ENCODE measurements around the gene SRD5A1. TPM values are rescaled to one million over a fixed set of nuclear protein-coding genes. Genes with fewer than 3 reads are reported as not detected.
"Not testable (repeated sequence)": the region's sequence is repeated elsewhere in the genome, so short reads cannot be mapped to it uniquely, and the experiment has no call there.

The SRD5A1 gene
- total RNA-seq, 1 experiment from 2014 or later, result 29.9 TPM

DNA sequence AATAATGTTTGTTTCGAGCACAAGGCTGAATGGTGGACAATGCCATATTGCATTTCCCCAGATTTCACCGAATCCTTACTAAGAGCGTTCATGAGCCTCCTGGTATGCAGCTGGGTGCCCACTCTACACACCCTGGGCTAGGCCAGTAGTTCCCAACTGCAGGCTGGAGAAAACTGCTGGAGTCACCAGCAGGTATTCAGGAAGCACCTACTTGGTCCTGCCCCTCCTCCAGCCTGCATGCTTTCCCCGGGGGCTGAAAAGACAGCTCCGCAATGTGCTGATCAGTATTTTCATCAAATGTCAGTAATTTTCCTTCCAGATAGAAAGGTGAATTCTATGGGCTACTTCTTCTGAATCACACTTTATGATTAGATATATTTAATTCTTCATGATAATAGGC lies 34.4 kb downstream of the SRD5A1 start:
- Histone ChIP-seq H3K56ac (ENCODE audit: insufficient read length, low read depth, low read length) (no peak overlapping the region), H3K79me2 (ENCODE audit: insufficient read depth, low read length) (no peaks in the 10 kb centered on the region), H3K14ac (ENCODE audit: insufficient read depth, low read length) (no peak overlapping the region), H4K20me1 (ENCODE audit: control insufficient read depth, insufficient read depth, insufficient read length) (no peaks in the 10 kb centered on the region), H3K9ac (ENCODE audit: extremely low read depth, insufficient read length, low read length) (no peak overlapping the region), H2BK5ac (ENCODE audit: insufficient read length, low read length) (no peak overlapping the region), H4K91ac (ENCODE audit: insufficient read length, low read depth, low read length) (no peak overlapping the region), H3K18ac (ENCODE audit: insufficient read length, low read depth, low read length) (no peak overlapping the region), H3K23me2 (ENCODE audit: insufficient read length, low read depth, low read length, poor library complexity, severe bottlenecking) (no peaks in the 10 kb centered on the region), H2AFZ (ENCODE audit: low read length) (no peak overlapping the region), H3T11ph (ENCODE audit: low read length) (no peak overlapping the region), H3K23ac (ENCODE audit: insufficient read length, low read depth, low read length) (no peak overlapping the region), H3K9me3 (ENCODE audit: control insufficient read depth, low read depth, low read length) (no peaks in the 10 kb centered on the region), H3K79me1 (ENCODE audit: insufficient read depth, low read depth, low read length, poor library complexity, severe bottlenecking) (no peaks in the 10 kb centered on the region), H3K27me3 (ENCODE audit: insufficient read depth, low read length) (no peaks in the 10 kb centered on the region), H2BK15ac (ENCODE audit: low read depth, low read length) (no peak overlapping the region), H2BK120ac (ENCODE audit: low read depth, low read length, poor library complexity, severe bottlenecking) (no peak overlapping the region), H2AK5ac (ENCODE audit: insufficient read length, low read length) (no peak overlapping the region), H2BK12ac (ENCODE audit: insufficient read length, low read depth, low read length) (no peak overlapping the region), H3K4ac (ENCODE audit: low read depth, low read length) (no peak overlapping the region), H3K27ac (ENCODE audit: insufficient read length, low read depth, low read length) (no peak overlapping the region), H2BK20ac (ENCODE audit: low read depth, low read length, poor library complexity, severe bottlenecking) (no peak overlapping the region), H3K4me1 (ENCODE audit: insufficient read depth, low read length) (peaks cover 3% of the 10 kb centered on the region; the same call in 1 of the 2 replicates), H4K8ac (replicated peaks; ENCODE audit: insufficient read length, low read depth, low read length) (no peak overlapping the region), H3K4me2 (ENCODE audit: insufficient read depth, insufficient read length, low read length) (no peak overlapping the region), H4K5ac (ENCODE audit: insufficient read length, low read depth, low read length) (no peak overlapping the region)
- H3K27ac Mint-ChIP-seq, result no peak overlapping the region
- H3K27me3 Mint-ChIP-seq (ENCODE audit: low read depth), result no peaks in the 10 kb centered on the region
- peaks cover 11 to 16% of the 10 kb centered on the region in 2 experiments for H3K4me1 Mint-ChIP-seq
- peaks cover 19 to 25% (median 23%) of the 10 kb centered on the region in 3 experiments; a peak in 6 of 7 replicates for H3K36me3 Mint-ChIP-seq (ENCODE audit: insufficient read depth in 1 of 3, low read depth in 3 of 3)
- no peak overlapping the region for H3K4me3 Mint-ChIP-seq
- no peak for DNase-seq
- no CpG with 5 or more reads among the region's 5 CpGs for WGBS (ENCODE audit: extremely low coverage, insufficient read length, low lambda C conversion rate)
- no peaks in the 10 kb centered on the region for H3K9me3 Mint-ChIP-seq
- no peak for TF ChIP-seq CTCF (conservative IDR thresholded peaks at IDR 0.05)

GRCh38 chr5:6668717-6669116 lies 35.5 kb downstream of the SRD5A1 start:
- H3K27me3 ChIP-seq (ENCODE audit: insufficient read depth, low read length); H3K9me3 ChIP-seq (ENCODE audit: control insufficient read depth, low read depth, low read length); H3K79me1 ChIP-seq (ENCODE audit: insufficient read depth, low read depth, low read length, poor library complexity, severe bottlenecking); H3K9ac ChIP-seq (ENCODE audit: extremely low read depth, insufficient read length, low read length); H3K4me1 ChIP-seq (ENCODE audit: insufficient read depth, low read length); H3K23ac ChIP-seq (ENCODE audit: insufficient read length, low read depth, low read length); H2BK5ac ChIP-seq (ENCODE audit: insufficient read length, low read length); H4K8ac ChIP-seq (replicated peaks; ENCODE audit: insufficient read length, low read depth, low read length); DNase-seq; H2AFZ ChIP-seq (ENCODE audit: low read length); H2BK12ac ChIP-seq (ENCODE audit: insufficient read length, low read depth, low read length); H2BK120ac ChIP-seq (ENCODE audit: low read depth, low read length, poor library complexity, severe bottlenecking); H3T11ph ChIP-seq (ENCODE audit: low read length); H3K23me2 ChIP-seq (ENCODE audit: insufficient read length, low read depth, low read length, poor library complexity, severe bottlenecking); H3K9me3 Mint-ChIP-seq; H4K91ac ChIP-seq (ENCODE audit: insufficient read length, low read depth, low read length); H3K27me3 Mint-ChIP-seq (ENCODE audit: low read depth); H4K5ac ChIP-seq (ENCODE audit: insufficient read length, low read depth, low read length); H3K79me2 ChIP-seq (ENCODE audit: insufficient read depth, low read length); H2AK5ac ChIP-seq (ENCODE audit: insufficient read length, low read length); H3K27ac ChIP-seq (ENCODE audit: insufficient read length, low read depth, low read length); H3K4me3 Mint-ChIP-seq; H3K18ac ChIP-seq (ENCODE audit: insufficient read length, low read depth, low read length); H3K4me2 ChIP-seq (ENCODE audit: insufficient read depth, insufficient read length, low read length); H2BK15ac ChIP-seq (ENCODE audit: low read depth, low read length); H4K20me1 ChIP-seq (ENCODE audit: control insufficient read depth, insufficient read depth, insufficient read length); H2BK20ac ChIP-seq (ENCODE audit: low read depth, low read length, poor library complexity, severe bottlenecking); H3K14ac ChIP-seq (ENCODE audit: insufficient read depth, low read length); H3K56ac ChIP-seq (ENCODE audit: insufficient read length, low read depth, low read length); H3K4ac ChIP-seq (ENCODE audit: low read depth, low read length): not testable (repeated sequence)
- peaks cover 11 to 16% of the 10 kb centered on the region in 2 experiments for H3K4me1 Mint-ChIP-seq
- peak overlapping the region in 1 of 3 experiments; percentile 6; a peak in 2 of 7 replicates for H3K27ac Mint-ChIP-seq
- WGBS (ENCODE audit: extremely low coverage, insufficient read length, low lambda C conversion rate), result no CpG with 5 or more reads among the region's 9 CpGs
- H3K36me3 Mint-ChIP-seq (ENCODE audit: insufficient read depth in 1 of 3, low read depth in 3 of 3), result peaks cover 29 to 36% (median 34%) of the 10 kb centered on the region in 3 experiments; a peak in 6 of 7 replicates

All from H9 (cell line).